SK-N-MC (cell line): ENCODE data around the gene KDM2A.
A peak's percentile ranks its signal among the peaks of the same experiment; 100 is the strongest.

Experiments
- DNase-seq: peaks from one replicate; pipeline ENCODE4 v3.0.0-alpha.2; 2011; ENCODE audit warnings: low read depth, low spot score
- H3K27ac ChIP-seq: fragments of 200-600 bp; sonication (generic); 2 replicates; pipeline ENCODE4 v1.5.1; 2016; ENCODE audit warnings: mixed run types
- H3K36me3 ChIP-seq: fragments of 200-600 bp; sonication (generic); 2 replicates; pipeline ENCODE4 v1.6.1; 2017; ENCODE audit warnings: antibody characterized with exemption, low read length, mixed read lengths; ENCODE audit not compliant: insufficient read depth
- H3K4me3 ChIP-seq: fragments of 200-600 bp; sonication (generic); 2 replicates; pipeline ENCODE4 v1.5.1; 2016
- H3K9ac ChIP-seq: fragments of 200-600 bp; sonication (generic); 2 replicates; pipeline ENCODE4 v1.8.0; 2017; ENCODE audit warnings: mixed run types, mixed read lengths; ENCODE audit not compliant: insufficient read length
- H3K9me3 ChIP-seq: fragments of 200-600 bp; sonication (generic); 2 replicates; pipeline ENCODE4 v1.6.1; 2017; ENCODE audit warnings: low read depth, mild to moderate bottlenecking, antibody characterized with exemption, low read length, moderate library complexity, mixed read lengths
- EZH2 ChIP-seq: fragments of 200-600 bp; sonication (generic); IDR thresholded peaks from one replicate; pipeline ENCODE4 v1.6.1; 2017; ENCODE audit warnings: antibody characterized with exemption
- FOXP2 ChIP-seq: optimal IDR thresholded peaks from 2 replicates; pipeline ENCODE3; 2011; ENCODE audit warnings: mild to moderate bottlenecking, moderate library complexity; ENCODE audit not compliant: insufficient read depth; ENCODE audit errors: extremely low read length, control extremely low read depth
- POLR2AphosphoS5 ChIP-seq: IDR thresholded peaks from 2 replicates; pipeline ENCODE4 v1.6.1; 2012; ENCODE audit warnings: mild to moderate bottlenecking, low read depth, low read length, borderline replicate concordance

Gene KDM2A

DNA sequence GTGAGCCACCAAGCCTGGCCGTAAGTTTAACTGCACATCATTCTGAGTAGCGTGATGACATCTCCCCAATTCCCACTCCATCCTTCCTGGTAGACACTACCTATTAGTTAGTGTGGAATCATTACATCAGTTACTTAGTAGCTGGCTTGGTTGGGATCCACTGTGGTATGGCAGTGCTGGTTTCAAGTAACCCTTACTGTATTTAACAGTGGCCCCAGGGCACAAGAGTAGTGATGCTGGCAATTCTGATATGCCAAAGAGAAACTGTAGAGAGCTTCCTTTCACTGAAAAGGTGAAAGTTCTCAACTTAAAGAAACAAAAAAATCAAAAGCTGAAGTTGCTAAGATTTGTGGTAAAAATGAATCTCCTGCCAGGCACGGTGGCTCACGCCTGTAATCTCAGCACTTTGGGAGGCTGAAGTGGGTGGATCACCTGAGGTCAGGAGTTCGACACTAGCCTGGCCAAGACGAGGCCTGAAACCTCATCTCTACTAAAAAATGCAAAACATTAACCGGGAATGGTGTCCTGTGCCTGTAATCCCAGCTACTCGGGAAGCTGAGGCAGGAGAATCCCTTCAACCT lies 35.2 kb upstream of the KDM2A start:
- TF ChIP-seq POLR2AphosphoS5 (no peak), EZH2 (no peak), FOXP2 (no peak)
- Histone ChIP-seq H3K9ac (no peak overlapping the region), H3K4me3 (no peak overlapping the region), H3K9me3 (no peaks in the 10 kb centered on the region), H3K36me3 (no peaks in the 10 kb centered on the region), H3K27ac (0 out of 2 replicates have a peak overlapping the region, but pooled peaks have one; percentile 42)
- no peak for DNase-seq

DNA sequence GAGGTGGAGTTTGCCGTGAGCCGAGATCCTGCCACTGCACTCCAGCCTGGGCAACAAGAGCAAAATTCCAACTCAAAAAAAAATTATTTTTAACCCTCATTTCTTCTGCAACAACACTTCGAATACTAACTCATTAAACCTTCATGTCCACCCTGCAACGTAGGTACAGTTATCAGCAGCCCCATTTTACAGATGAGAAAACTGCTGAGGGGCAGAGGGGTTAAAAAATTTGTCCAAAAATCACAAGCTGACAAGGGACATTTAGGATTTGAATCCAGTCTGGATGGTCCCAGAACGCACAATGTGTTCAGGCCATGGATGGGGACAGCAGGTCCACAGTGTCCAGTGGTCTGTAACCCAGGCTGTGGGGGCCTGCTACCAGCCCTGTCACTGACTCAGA lies 33.4 kb upstream of the KDM2A start:
- H3K36me3 ChIP-seq = no peaks in the 10 kb centered on the region
- no peak overlapping the region for H3K4me3 ChIP-seq
- no peak for DNase-seq
- H3K9ac ChIP-seq = no peak overlapping the region
- TF ChIP-seq EZH2 (no peak), FOXP2 (no peak), POLR2AphosphoS5 (no peak)
- H3K9me3 ChIP-seq = no peaks in the 10 kb centered on the region
- H3K27ac ChIP-seq = no peak overlapping the region

DNA sequence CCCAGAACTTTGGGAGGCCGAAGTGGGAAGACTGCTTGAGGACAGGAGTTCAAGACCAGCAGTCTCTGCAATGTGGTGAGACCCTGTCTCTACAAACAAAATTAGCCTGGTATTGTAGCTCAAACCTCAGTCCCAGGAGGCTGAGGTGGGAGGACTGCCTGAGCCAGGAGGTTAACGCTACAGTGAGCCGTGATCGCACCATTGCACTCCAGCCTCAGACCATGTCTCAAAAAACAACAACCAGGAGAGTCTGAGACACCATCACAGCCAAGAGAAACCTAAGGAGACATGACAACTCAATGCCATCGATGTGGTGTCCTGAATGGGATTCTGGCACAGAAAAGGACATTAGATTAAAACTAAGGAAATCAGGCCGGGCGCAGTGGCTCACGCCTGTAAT lies 28.3 kb upstream of the KDM2A start:
- H3K27ac ChIP-seq = no peak overlapping the region
- no peaks in the 10 kb centered on the region for H3K36me3 ChIP-seq
- H3K9me3 ChIP-seq = no peaks in the 10 kb centered on the region
- H3K4me3 ChIP-seq = no peak overlapping the region
- no peak for DNase-seq
- H3K9ac ChIP-seq = no peak overlapping the region
- TF ChIP-seq POLR2AphosphoS5 (no peak), EZH2 (no peak), FOXP2 (no peak)

DNA sequence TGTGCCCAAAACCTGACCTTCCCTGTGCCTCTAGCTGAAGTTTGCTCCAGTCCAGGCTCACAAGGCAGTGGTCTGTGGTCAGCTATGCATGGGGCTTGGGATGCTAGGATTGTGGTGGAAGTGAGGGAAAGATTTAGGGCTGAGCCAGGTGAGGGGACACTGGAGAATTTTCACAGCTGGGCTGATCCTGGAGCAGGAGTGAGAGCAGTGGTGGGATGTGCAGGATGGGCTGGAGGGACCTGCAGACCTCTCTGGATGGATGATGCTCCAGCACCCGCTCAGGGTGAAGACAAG lies 23.9 kb upstream of the KDM2A start:
- Histone ChIP-seq H3K27ac (no peak overlapping the region), H3K4me3 (no peak overlapping the region), H3K9me3 (no peaks in the 10 kb centered on the region), H3K36me3 (no peaks in the 10 kb centered on the region), H3K9ac (no peak overlapping the region)
- DNase-seq = no peak
- TF ChIP-seq EZH2 = no peak
- TF ChIP-seq POLR2AphosphoS5 = no peak
- TF ChIP-seq FOXP2 = no peak

DNA sequence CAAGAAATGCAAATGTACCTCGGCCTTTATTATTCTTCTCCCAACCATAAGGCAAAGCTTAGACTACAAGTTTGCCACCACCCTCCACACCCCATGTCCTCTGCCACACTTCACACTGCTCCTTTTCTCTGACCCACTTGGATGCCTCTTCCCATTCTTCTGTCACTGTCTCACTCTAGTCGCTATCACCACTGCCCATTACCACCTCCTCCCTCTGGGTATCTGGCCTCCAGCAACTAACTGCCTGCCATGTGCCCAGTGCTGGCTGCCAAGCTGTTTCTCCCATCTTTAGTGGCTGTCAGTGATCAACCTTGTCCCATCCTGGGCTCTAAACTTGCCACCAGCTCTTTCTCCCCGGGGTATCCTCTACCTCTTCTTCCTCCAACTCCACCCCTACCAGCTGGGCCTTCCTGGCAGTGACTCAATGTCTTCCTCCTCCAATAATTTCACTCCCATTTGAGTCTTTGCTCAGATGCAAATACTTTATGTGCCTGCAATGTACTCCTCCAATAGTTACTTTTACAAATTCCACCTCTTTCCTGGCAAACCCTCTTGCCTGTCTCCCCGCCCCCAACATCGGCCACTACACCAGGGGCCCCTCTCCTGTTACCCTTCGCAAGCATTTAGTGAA lies 20.1 kb upstream of the KDM2A start:
- DNase-seq = no peak
- Histone ChIP-seq H3K9ac (no peak overlapping the region), H3K36me3 (no peaks in the 10 kb centered on the region), H3K9me3 (no peaks in the 10 kb centered on the region), H3K4me3 (no peak overlapping the region), H3K27ac (no peak overlapping the region)
- TF ChIP-seq POLR2AphosphoS5 (no peak), EZH2 (no peak), FOXP2 (no peak)

DNA sequence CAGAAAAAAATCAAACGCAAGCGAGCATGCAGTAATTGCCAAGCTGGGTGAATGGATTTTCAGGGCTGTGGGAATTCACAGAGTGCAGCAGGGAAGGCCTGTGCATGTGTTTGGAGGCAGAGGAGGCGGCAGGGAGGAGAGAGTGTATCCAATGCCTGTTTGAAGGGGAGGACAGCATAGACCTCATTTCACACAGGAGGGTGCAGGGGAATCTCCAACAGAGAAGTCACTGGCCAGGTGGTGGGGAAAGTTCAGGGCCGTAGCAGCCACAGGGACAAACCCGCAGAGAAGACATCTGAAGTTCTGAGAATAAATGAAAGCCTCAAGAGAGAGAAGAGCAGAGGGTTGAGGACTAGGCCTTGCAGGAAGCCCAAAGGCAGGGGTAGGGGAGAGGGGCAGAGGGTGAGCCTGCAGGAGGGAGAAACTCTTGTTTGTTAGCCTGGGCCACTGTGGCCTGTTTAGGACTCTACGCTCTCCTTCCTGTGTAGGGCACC lies 19.2 kb upstream of the KDM2A start:
- H3K9ac ChIP-seq = no peak overlapping the region
- no peaks in the 10 kb centered on the region for H3K9me3 ChIP-seq
- no peak overlapping the region for H3K4me3 ChIP-seq
- TF ChIP-seq FOXP2 = no peak
- no peak for TF ChIP-seq POLR2AphosphoS5
- TF ChIP-seq EZH2 = no peak
- no peak overlapping the region for H3K27ac ChIP-seq
- no peak for DNase-seq
- no peaks in the 10 kb centered on the region for H3K36me3 ChIP-seq

DNA sequence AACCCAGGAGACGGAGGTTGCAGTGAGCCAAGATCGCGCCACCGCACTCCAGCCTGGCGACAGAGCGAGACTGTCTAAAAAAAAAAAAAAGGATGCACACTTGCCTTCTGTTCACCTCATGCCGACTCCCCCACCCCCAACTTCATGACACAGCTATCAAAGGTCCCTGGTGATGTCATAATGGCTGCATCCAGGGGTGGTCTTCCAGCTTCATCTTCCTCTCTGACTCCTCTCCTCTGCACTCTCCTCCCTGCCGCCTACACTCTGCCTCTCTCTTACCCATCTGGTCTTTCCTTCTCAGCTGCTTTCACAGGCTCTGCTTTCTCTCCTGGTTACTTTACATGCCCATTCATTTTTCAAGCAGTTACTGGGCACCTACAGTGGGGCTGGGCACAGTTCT lies 16.4 kb upstream of the KDM2A start:
- no peak for DNase-seq
- no peak for TF ChIP-seq EZH2
- TF ChIP-seq FOXP2 = no peak
- Histone ChIP-seq H3K9me3 (no peaks in the 10 kb centered on the region), H3K36me3 (no peaks in the 10 kb centered on the region), H3K27ac (no peak overlapping the region), H3K4me3 (no peak overlapping the region), H3K9ac (no peak overlapping the region)

DNA sequence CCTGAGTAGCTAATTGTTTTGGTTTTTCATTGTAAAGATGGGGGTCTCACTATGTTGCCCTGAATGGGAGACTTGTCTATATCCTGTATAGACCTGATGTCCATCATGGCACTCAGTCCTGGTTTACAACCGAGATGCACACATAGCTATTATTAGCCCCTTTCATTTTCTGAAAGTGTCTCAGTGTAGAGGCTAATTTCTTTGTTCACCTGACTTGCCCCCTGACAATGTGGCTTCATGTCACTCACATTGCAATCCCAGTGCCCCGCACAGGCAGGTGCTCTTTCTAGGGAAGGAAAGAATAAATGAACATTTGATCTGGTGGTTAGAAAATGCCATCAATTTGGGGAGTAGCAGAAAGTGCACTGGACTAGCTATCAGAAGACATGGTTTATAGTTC lies 13.1 kb upstream of the KDM2A start:
- no peak overlapping the region for H3K9ac ChIP-seq

DNA sequence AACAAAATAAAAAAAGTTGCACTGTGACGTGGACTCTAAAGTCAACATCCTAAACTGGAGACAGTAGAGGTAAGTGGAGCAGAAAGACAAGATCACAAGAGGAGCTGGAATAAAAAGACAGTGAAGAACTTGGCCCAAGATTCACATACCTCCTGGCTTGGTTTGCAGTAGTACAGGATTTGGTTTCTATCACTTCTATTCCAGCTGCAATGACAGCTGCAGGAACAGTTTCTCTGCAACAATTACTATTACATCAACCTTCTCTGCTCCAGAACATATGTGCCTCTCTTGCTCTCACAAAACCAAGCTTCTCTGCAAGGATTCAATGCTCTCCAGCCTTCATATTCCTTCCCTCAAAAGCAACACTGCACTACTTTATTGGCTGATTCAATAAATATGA lies 7.8 kb upstream of the KDM2A start:
- DNase-seq = no peak
- Histone ChIP-seq H3K4me3 (no peak overlapping the region), H3K27ac (peak overlapping the region; percentile 17; the same call in 1 of the 2 replicates), H3K36me3 (no peaks in the 10 kb centered on the region), H3K9me3 (no peaks in the 10 kb centered on the region), H3K9ac (no peak overlapping the region)
- TF ChIP-seq POLR2AphosphoS5 (no peak), EZH2 (no peak), FOXP2 (no peak)

More for the DNA sequence above, 13.1 kb upstream of the KDM2A start:
- Histone ChIP-seq H3K36me3 (no peaks in the 10 kb centered on the region), H3K4me3 (no peak overlapping the region), H3K9me3 (no peaks in the 10 kb centered on the region), H3K27ac (no peak overlapping the region)
- no peak for DNase-seq
- TF ChIP-seq EZH2 = no peak
- no peak for TF ChIP-seq FOXP2
- no peak for TF ChIP-seq POLR2AphosphoS5
